A204.1 (cell line): ENCODE measurements around the gene OR8U1.
"Not testable (repeated sequence)": the region's sequence is repeated elsewhere in the genome, so short reads cannot be mapped to it uniquely, and the experiment has no call there.

ENCODE experiments used
- FAIRE-seq: peaks from 2 replicates; lab custom pipeline; 2012; peaks lifted over from hg19 to GRCh38; lab: Jason Lieb, UNC

Gene OR8U1

DNA sequence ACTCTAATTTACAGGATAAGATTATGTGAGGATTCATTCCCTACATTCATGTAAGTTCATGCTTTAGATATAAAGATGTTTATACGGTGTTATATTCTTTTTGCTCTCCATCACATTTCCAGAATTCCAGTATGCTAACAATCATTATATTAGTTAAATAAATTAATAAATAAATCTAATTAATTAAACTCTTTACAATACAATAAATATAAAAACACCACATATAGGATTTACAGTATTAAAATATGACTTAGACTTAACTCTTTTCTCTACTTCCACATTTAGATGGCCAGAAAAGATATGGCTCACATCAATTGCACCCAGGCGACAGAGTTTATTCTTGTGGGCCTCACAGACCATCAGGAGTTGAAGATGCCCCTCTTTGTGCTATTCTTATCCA is at the start of gene OR8U1:
OR8U1 (plus strand) TSS at position 301 of the 400 bp plus-strand sequence; CDS start at position 301, 0 bp downstream.
- no peak for FAIRE-seq

DNA sequence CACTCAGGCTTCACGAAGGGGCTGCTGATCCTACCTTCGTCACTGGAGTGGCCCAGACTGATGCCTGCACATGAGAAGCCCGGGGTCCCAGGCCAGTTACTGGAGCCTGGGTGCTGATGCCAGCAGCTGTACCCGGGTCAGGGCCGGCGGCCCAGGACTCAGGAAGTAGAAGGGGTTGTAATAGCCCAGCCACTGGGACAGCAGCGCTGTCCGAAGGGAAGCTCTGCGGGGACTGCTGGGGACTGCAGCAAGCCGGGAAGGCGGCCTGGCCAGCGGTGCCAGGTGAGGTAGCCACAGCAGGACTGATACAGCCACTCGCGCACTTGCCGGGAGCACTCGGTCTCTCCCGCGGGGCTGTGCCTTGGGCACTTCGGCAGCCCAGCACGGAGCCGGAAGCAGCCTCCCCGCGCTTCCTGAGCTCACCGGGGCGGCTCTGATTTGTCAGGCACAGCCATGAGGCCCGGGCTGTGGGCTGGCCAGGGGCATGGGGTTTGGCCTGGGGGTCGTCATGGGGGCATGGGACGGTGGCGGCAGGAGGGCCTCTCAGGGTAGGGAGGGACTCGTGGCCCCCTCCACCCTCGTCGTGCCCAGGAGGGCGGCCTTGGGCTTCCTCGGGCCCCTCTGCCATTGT is 43.4 kb upstream of the OR8U1 start:
- no peak for FAIRE-seq

DNA sequence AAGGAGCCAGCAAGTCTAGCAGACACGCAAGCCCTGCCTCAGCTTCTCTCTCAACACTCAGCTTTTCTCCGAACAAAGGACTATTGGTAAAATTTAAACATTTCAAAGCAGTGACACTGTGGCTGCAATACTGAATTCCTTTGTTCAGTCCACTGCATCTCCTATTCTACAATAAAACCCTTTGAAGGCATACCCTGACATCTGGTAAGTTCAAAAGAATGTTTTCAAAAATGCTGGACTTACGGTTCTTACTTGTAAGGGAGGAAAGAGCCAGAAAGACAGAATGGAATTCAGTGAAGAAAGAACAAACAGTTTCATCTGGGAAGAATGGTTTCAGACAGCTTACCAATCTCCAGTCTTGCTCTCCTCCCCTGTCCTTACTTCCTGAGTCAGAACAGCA is 42.3 kb upstream of the OR8U1 start:
- FAIRE-seq, result no peak

DNA sequence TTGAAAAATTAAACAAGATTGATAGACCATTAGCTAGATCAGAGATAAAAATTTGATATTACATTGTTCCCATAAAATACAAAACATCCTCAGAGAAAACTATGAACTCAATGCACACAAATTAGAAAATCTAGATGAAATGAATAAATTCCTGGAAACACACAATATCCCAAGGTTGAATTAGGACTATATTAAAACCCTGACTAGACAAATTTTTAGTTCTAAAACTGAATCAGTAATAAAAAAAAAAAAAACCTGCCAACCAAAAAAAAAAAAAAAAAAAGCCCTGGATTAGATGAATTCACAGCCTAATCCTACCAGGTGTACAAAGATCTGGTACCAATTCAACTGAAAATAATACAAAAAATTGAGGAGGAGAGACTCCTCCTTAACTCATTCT is 35.1 kb upstream of the OR8U1 start:
- no peak for FAIRE-seq

DNA sequence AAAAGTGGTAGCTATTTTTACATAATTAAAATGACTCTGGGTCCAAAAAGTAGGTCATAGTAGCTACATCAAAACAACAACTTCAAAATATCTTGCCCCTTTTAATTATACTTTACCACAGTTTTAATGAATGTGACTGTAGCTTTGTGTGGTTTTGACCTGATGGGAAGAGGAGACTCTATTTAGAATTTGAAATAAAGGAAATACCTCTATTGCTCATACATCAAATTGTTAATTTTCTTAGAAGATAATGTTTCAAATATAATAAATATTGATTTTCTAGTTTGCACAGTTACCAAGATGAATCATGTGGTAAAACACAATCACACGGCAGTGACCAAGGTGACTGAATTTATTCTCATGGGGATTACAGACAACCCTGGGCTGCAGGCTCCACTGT is 29.7 kb upstream of the OR8U1 start, which contains the start of gene OR8K1:
OR8K1 (plus strand) TSS at position 301 of the 400 bp plus-strand sequence; CDS start at position 301, 0 bp downstream.
- FAIRE-seq, result no peak

DNA sequence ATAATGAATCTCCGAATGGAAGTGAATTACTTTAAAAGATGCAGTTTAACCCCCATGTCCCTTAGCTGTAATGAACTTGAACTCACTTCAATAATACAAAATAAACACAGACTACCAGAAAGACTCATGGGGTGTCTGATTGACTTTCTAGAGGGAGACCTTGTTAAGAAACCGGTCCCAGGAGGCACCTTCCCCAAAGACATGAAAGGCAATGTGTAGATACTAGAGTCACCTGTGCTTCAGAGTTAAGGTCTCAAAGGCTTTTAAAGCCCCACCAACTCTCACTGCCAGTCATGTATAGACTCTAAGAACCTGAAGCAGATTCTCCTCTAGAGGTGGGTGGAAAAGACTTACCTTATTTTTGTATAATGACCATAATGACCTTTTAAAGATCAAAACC is 21.4 kb upstream of the OR8U1 start, which contains the start of gene OR8J1:
OR8J1 (plus strand) TSS at position 301 of the 400 bp plus-strand sequence. CDS start 5,956 bp downstream, outside the sequence.
- FAIRE-seq, result no peak

DNA sequence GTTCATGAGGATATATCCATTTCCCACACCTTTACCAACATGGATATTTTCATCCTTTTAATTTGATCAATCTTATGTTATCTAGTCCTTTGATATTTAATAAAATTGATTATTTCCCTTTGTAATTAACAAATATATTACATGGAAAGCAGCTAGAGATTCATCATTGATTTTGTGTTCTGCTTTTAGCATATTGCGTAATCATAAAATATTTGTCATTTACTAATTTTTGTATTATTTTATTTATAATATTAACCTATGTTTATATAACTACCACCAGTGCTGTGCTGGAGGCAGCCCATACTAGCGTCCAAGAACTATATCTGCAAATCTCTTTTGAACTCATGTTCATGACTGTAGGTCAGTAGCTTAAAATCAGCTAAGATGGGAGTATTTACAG is 4.7 kb downstream of the OR8U1 start:
- FAIRE-seq, result no peak

DNA sequence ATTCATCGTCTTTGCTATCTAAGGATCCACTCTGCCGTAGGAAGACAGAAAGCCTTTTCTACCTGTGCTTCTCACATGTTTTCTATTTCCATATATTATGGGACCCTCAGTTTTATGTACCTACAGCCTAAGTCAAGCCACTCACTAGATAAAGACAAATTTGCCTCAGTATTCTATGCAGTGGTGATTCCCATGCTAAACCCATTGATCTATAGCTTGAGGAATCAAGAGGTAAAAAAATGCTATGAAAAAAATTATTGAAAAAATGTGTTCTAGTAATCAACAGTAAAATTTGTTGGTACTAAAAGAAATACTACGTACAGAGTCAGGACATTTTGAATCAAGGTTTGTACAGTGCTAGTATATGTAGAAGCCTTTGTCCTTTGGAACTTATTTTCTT is 19.0 kb downstream of the OR8U1 start:
- FAIRE-seq, result no peak

DNA sequence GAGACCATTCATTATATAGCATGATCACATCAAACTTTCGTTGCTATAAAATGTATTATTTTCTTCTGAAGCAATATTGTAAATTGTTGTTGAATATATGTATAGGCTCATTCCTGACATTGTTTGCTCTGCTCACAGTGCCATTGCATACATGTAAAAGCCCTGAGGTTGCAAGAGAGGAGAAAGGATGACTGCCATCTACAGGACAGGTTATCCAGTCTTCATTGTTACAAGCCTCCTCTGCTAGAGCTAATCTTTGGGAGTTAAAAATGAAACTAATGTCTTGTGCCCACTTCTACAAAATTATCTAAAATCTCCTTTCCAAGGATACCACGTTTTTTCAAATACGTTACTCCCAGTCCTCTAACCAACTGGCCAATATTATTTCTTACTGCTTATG is 20.6 kb downstream of the OR8U1 start:
- FAIRE-seq, result no peak

DNA sequence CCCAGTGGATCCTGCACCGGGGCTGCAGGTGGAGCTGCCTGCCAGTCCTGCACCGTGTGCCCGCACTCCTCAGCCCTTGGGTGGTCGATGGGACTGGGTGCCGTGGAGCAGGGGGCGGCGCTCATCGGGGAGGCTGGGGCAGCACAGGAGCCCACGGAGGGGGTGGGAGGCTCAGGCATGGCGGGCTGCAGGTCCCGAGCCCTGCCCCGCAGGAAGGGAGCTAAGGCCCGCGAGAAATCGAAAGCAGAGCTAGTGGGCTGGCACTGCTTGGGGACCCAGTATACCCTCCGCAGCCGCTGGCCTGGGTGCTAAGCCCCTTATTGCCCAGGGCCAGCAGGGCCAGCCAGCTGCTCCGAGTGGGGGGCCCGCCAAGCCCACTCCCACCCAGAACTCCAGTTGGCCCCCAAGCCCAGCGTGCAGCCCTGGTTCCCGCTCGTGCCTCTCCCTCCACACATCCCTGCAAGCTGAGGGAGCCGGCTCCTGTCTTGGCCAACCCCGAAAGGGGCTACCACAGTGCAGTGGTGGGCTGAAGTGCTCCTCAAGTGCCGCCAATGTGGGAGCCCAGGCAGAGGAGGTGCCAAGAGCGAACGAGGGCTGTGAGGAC is 26.5 kb downstream of the OR8U1 start:
- FAIRE-seq, result not testable (repeated sequence)

DNA sequence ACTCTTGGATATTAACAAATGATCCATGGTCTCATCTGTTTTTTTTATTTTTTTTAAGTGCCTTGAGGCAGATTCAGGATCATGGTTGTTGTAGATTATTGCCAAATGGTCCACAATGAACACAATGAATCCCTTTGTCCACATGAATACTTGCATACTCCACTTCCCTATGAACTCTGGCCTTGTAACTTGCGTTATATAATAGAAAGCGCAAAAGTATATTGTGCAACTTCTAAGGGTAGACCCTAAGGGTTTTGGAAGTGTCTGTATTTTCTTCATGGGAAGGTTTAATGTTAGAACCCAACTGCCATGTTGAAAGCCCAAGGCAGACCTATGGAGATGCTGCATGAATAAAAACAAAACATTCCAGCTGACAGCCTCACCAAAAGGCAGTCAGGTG is 29.0 kb downstream of the OR8U1 start:
- FAIRE-seq, result no peak

DNA sequence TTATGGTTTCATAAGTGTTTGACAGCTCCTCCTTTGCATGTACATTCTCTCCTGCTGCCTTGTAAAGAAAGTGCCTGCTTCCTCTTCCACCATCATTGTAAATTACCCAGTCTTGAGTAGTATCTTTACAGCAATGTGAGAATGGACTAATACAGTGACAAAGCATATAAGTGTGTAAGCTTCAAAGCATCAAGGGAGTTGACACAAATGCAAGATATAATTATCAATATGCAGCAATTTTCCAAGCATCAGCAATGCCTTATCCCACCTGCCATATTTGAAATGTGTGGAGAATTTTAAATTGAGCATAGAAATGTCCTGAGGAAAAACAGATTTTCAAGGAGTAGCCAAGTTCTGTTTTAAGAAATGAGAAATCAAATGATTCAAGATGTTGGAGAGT is 35.4 kb downstream of the OR8U1 start:
- FAIRE-seq, result no peak

DNA sequence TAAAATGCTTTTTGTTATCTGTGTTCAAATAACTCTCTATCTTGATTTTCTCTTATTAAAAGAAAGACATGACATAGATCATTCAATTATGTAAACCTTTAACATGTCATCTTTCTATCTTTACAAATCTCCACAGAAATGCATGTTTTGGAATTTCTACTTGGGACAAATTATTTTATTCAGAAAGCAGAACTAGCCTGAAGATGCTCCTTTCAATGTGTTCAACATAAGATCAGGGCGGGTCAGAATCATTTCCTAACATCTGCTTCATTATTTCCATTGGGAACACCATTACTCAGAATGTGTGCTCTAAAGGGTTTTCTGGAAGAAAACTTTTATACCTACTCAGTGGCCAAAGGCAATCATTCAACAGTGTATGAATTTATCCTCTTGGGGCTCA is 37.0 kb downstream of the OR8U1 start, which contains the start of gene OR5AL1:
OR5AL1 (plus strand) TSS at position 301 of the 400 bp plus-strand sequence.
- FAIRE-seq, result no peak
